Measurements from ENCODE around the gene NUB1.

The NUB1 gene

DNA sequence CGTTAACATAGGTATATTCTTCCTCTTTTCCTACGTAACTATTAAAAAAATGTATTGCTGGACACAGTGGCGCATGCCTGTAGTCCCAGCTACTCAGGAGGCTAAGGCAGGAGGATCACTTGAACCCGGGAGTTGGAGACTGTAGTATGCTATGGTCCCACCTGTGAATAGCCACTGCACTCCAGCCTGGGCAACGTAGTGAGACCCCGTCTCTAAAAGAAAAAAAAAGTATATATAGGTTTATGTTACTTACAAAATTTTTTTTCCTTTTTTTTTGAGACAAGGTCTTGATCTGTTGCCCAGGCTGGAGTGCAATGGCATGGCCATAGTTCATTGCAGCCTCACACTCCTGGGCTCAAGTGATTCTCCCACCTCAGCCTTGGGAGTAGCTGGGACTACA lies 5.6 kb downstream of the NUB1 start:
- no peak for DNase-seq

DNA sequence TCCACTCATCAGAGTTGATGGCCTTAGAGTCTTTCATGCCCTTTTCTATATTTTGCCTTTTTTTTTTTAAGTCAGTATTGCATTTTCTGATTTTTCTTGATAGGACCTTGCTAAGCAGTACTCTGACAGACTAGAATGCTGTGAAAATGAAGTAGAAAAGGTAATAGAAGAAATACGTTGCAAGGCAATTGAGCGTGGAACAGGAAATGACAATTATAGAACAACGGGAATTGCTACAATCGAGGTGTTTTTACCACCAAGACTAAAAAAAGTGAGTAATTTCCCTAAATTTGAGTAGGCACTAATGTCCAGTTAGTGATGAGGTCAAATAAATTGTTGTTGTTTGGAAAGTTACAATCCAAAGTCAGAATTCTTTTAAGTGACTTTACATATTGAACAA lies 7.4 kb downstream of the NUB1 start:
- DNase-seq: no peak

DNA sequence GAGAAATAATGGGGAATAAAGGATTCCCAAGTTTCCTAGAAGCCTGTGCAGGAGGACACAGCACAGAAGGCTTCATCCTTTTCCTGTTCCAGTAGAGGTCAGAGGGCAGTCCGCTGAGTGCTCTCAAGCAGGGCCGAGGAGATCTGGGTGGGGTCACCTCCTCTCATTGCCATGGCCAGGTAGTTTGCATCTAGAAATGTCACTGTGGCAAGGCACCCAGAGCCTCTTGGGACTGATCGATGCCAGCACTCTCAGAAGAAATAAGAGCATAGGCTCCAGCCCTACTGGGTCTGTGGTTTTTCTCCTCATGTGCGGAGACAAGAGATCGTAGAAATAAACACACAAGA lies 7.9 kb downstream of the NUB1 start:
- no peak for DNase-seq

DNA sequence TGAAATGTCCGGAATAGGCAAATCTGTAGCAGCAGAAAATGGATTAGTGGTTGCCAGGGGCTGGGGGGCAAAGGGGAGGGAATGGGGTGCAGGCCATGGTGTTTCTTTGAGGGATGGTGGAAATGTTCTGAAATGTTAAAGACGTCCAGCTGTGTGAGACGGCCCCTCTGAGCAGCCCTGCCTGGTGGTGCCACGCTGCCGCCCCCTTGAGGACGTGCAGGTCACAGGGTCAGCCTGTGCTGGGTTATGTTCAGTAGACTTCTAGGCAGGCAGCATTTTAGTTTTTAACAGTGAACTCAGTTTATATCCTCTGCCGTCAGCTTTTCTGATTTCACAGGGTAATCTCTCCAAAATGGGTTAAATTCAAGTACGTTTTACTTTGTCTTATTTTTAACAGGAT lies 9.4 kb downstream of the NUB1 start:
- DNase-seq: peak; percentile 43

DNA sequence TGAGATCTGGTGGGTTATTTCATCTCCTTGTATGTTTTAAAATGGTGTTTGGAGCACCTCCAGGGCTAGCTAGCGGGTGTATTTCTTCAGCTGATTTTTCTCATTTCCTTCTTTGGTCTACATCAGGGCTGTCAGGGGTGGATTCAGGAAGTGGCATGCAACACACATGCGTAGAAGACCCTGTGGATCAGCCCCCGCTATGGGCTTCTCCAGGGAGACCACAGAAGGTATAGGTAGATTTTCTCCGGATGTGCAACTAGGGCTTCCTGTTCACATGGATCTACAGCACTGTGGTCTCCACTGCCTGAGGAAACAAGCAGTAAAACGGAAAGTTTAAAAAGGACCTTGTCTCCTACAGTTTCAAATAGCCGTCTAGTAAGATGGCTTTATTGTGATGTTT lies 10.4 kb downstream of the NUB1 start:
- peak; percentile 64 for DNase-seq

DNA sequence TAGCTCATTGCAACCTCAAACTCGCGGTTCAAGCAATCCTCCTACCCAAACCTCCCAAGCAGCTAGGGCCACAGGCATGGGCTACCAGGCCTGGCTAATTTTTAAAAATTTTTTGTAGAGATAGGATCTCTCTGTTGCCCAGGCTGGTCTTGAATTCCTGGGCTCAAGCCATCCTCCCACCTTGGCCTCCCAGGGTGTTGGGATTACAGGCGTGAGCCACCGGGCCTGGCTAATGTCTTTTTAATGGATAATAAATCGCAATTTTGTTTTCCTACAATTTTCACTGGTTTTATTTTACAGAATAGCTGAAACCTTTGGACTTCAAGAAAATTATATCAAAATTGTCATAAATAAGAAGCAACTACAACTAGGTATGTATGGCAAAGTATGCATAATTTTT lies 10.9 kb downstream of the NUB1 start:
- no peak for DNase-seq

DNA sequence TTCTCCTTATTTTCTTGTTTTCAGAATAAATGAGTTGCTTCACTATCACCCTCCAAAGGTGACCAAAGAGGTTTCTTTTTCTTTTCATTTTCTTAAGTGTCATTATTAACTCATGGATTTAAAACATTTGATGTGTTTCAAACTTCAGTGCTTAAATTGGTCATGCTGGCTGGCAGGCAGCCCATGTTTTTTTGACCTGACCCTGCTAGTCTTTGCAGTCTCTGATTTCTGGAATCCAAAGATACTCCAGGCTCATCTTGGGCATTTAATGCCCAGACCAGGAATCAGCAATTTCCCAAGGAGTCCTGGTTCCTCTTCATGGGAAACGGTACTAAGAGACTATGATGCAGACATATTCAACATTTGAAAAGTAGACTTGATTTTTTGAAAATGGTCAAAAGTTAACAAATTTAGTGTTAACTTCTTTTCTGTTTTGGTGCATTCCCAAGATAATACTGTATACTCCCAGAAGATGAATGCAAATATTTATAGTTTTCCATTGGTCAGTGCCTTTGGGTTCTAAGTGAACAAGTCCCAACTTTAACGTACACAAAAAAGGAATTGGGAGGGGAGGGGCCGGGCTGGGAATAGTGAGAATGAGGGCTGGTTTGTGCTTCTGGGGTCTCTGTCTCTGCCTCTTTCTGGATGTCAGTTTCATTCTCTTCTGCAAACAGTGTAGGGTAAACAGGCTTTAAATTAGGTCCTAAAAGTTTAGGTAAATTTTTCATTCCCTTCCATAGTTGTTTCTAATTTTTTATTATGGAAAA lies 19.8 kb downstream of the NUB1 start:
- DNase-seq: no peak

DNA sequence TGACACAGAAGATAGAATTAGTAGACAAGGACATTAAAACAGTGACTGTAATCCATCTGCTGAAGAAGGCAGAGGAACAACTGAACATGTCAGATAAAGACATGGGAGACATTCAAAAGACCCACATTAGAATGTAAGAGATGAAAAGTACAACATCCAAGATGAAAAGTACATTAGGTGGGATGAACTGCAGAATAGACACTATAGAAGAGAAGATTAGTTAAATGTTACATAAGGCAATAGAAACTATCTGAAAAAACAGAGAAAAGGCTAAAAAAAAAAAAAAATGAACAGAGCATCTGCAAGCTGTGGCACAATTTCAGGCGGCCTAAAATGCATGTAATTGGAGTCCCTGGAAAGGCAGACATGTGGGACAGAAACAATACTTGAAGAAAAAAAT lies 21.6 kb downstream of the NUB1 start:
- DNase-seq: no peak

DNA sequence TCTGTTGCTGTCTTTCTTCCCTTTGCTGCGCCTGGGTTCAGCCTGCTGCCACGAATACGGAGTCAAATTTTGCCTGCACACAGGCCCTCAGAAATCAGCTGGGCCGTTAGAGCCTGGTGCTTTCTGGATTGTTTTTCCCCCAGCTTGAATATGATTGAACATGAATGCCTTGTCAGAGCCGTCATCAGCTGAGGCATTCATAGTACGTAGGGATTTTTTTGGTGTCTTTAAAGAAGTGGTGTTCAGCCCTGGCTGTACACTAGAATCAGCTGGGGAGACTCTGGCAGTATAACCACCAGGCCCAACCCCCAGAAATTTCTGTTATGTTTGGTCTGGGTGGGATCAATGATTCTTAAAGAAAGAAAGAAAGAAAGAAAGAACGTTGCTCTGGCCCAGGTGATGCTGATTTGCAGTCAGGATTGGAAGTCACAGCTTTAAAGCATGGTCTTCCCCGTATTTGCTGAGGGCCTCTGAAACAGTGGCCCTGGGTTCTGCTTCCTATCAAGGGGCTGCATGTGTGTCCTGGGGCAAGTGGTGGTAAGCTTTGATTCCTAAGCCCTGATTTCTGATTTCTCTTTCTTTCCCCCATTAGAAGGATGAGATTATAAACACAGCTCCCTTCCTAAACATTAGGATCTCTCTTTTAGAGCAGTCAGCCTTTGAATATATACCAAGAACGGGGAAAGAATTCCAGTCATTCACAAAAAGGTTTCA lies 24.7 kb downstream of the NUB1 start:
- DNase-seq: no peak

DNA sequence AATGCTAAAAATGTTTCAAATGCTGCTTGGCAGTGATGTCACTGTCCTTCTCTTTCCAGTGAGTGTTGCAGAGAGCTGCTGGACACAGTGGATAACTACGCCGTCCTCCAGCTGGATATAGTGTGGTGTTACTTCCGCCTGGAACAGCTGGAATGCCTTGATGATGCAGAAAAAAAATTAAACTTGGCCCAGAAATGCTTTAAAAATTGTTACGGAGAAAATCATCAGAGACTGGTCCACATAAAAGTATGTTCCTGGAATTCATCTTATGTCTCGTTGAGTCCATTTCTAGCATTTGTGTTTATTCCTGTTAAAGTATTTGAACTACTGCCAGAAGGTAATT lies 25.2 kb downstream of the NUB1 start:
- DNase-seq: no peak

DNA sequence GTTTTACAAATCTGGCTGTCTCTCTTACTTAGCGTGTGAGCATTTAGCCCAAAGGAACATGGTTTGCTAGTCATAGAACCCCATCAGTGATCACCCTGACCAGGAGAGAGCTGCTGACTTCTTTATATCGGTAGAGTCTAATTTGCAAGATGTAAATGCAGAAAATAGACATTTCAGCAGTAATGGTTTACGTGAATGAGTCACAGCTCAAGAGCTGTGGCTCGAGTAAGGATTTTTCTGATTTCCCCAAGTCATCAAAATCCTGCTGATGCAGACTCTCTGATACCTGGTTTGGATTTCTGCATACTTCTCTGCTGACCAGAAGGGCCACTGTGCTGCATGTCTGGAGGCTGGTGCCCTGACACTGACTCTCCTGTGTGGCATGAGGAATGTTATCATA lies 25.7 kb downstream of the NUB1 start:
- no peak for DNase-seq

DNA sequence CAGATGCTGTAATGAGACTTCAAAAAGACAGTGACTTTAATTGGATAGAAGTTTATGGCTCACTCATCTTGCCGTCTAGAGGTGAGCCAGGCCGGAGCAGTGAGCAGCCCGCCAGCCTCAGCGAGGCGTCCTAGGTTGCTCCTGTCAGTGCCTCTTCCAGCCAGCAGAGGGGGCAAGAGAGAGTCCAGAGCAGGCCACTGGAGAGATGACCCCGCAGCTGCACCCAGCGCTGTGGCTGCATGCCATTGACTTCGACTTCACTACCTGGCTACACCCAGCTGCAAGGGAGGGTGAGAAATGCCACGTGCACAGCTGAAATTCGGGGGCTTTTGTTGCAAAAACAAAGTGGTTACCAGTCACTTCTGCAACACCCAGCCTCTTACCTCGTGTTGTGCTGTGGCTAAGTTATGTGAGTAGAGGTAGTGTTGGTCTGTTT lies 26.5 kb downstream of the NUB1 start:
- peak; percentile 80 for DNase-seq

DNA sequence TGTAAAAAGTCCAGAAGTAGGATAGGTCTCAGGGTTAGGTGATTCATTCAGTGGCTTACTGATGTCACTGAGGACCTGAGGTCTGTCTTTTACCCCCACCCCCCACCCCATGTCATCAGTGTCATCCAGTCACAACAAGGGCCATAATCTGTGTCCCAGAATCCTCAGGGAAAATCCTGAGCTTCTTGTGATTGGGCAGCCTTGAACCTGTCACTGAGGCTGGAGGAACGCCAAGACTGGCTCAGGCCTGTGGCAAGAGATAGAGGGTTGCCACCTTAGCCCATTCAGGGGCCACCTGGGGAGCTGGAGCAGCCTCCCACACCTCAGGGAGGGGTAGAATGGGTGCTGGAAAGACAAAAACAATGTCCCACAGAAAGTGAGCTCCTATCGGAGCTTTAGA lies 29.7 kb downstream of the NUB1 start:
- DNase-seq: no peak

DNA sequence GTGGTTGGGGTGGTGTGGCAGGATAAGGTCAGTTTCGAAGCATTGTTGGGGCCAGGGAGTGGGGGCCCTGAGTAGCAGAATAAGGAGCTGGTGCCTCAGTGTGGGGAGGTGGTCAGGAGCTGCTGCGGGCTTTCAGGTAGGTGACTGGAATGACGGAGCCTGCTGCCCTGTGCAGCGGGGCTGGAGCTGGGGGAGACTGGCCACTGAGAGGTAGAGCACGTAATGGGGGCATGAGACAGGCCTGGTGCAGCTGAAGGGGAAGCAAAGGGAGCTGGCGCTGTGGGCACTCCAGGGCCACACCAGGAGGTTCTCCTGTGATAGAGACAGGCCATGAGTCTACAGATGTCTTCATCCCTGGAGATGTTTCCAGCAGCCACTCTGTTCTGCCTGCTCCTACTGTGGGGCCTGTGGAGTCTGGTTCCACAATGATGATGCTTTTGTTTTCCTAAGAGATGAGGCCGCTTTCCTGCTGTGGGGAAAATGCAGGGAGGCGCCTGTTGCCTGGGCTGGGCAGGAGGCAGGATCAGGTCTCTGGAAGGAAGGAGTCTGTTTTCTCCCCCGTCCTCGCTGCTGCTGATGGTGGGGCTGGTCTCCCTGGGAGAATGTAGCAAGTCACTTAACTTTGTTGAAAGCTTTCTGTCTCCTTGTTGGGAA lies 31.1 kb downstream of the NUB1 start:
- no peak for DNase-seq

DNA sequence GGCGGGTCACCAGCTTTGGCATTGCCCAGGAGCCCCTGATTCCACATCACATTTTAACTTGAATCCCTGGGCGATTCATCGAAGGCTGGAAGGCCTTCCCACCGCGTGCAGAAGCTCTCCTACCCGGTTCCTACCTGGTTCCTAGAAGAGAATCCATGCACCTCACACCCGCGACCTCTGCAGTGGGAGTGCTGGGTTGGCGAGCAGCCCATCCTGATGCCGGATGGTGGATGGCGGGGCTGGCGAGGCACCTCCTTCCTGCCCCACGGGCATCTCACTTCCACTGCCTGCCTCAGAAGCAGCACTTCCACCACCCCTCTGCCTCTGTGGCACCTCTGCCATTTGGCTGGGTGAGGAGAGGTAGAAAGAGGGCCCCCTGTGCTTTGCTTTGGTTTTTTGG lies 32.0 kb downstream of the NUB1 start:
- no peak for DNase-seq

DNA sequence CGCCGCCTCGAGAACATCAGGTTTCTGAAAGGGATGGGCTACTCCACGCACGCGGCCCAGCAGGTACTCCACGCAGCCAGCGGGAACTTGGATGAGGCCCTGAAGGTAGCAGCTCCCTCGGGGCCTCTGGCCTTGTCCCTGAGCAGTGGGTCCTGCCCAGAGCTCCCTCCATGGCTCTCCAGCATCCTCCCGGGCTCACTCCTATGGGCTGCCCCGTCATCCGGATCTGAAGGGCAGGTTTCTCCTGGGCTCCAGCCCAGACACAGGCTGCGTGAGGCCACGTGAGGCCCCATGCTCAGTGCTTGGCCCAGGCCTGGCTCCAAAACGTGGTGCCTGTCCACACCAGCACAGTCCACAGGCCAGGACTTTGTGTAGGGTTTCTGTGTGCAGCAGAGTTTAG lies 32.5 kb downstream of the NUB1 start:
- no peak for DNase-seq

DNA sequence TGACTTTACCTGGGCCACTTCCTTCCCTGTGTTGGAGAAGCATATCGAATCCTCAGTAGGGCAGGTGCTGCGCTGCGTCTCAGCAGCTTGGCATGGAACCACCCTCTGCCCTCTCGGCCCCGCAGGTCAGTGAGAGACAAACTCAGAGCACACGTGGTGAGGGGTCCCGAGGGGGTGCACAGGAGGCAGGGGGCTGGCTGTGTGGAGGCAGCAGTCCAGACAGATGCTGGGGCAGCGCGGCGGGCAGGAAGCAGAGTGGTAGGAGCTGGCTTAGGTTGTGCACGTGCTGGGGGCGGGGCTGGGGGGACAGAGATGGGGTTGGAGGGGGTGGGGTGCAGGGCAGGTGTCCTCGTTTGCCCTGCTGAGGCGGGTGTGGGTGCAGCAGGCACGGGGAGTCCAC lies 33.1 kb downstream of the NUB1 start:
- DNase-seq: no peak

DNA sequence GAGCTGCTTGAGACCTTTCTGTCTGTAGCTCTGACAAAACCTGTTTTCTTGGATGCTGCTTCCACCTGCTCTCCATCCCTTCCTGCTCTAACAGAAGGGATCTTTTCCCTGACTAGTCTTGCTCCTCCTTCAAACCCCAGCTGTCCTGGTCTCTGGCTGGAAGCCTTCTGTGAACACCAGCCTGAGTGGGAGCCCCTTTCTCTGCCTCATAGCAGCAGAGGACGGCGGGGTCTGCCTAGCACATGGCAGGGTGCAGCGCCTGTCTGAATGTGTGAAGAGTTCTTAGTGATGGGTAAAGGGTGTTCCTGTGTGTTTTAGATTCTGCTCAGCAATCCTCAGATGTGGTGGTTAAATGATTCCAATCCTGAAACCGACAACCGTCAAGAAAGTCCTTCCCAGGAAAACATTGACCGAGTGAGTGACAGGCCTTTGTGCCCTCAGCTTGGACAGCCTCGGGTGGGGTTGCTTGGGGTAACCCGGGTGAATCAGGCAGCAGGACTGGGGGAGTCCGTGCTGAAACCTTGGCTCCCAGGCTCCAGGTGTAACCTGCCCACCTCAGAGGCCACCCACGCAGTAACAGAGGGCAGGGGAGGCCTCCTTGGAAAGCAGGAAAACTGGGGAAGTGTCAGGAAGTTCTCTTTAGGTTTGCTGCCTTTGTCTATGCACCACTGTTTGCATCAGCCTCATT lies 34.1 kb downstream of the NUB1 start:
- no peak for DNase-seq

DNA sequence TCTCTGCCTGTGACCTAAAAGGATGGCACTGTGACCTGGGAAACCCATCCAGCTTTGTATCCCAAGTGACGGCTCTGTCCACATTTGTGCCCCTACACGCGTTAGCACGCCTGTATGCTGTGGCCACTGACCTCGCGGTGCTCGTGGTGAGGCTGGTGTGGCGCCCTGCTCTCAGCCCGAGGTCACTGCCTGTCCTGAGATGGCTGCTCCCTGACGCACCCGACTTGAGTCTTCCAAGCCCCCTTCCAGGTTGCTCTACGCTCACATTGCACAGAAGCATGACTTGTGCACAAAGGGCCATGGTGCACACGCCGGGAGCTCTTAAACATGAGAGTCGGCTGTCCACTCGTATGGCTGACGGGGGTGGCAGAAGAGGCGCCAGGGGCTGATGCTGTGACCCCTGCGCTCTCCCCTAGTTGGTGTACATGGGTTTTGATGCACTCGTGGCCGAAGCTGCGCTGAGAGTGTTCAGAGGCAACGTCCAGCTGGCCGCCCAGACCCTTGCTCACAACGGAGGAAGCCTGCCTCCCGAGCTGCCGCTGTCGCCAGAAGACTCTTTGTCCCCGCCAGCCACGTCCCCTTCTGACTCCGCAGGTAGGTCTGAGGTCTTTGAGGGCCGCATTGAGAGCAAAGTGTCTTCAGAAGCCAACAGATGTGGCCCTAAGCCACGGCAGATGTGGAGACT lies 34.7 kb downstream of the NUB1 start:
- DNase-seq: no peak

DNA sequence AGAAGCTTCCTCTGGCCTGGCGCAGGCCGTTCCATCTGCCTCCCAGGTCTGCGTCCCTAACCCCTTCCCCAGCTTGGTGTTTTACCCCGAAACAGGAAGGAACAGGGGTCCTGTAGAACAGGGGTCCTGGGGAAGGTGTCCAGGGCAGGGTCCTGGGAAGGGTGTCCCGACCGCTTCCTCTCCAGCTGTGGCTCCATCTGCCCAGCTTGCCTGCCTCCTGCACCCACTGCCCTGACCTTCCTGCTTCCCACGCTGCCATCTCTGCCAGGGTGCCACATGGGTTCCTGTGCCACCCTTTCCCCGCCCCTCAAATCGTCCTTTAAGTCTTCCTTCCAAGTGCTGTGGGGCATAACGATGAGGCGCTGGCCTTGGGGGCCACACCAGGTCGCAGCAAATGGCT lies 35.8 kb downstream of the NUB1 start:
- DNase-seq: no peak

DNA sequence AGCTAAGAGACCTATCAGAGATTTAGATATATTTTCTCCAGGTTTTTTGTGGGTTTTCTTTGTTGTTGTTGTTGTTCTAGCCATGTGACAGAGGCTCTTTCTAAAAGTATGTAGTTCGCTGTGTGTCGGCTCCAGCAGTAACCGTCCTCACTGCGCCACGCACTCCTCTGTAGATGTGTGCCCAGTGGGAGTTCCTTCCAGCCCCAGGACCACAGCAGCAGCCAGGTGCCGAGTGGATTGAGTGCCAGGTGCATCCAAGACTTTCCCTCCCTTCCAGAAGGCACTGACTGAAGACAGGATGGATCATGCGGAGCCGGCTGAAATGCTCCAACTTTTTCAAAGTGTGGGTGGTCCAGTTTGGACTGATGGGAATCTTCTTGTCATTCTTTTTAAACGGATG lies 36.4 kb downstream of the NUB1 start:
- DNase-seq: no peak

DNA sequence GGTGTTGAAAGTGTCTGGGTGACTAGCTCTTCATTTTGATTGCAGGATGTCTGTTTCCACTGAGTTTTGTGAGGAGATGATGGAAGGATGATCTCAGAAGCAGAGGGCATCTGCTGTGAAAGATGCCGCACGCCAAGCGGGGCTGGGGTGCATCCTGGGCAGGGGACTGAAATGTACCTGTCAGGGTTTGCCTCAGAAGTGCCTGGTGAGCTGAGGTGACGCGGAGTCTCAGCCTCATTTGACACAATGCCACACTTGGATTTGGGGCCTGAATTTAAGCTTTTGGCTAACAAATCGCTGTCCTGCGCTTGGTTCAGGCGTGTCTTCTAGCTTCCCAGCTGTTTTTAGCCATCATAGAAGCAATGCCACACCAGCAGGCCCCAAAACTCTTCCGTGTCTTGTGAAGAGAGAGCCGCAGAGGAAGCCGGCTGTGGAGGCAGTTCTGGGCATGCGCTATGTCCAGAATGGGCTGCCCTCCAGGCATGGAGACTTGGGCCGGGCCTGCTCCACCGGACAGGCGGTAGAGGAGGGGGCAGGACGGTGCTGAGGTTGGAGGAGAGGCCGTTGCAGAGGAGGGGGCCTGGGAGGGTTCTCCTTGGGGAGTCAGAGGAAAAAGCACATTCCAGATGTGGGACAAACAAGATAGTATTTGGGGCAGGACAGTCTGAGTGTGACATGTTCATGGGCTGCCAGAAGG lies 37.0 kb downstream of the NUB1 start:
- no peak for DNase-seq

DNA sequence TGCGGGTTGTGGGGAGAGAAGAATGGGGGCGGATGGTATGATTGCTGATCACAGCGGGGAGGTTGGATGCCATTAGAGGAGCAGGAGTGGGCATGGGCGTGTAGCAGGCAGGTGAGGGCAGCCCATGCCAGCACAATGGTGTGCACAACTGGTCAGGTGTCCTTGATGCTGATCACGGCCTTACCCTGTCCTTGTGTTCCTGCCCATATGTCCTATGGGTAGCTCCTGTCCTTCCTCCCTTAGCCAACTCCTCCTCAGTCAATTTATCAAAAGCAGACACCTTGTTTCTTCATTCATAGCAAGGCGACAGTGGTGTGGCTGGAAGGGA lies 37.5 kb downstream of the NUB1 start:
- no peak for DNase-seq
